NCI-H748 (cell line): ENCODE data around the gene STX16.

ENCODE experiments used
- DNase-seq: peaks from one replicate; lab custom pipeline; 2025; ENCODE audit not compliant: unreplicated experiment; lab: John Stamatoyannopoulos, UW

STX16 gene

GRCh38 chr20:58618351-58619076, 32.6 kb upstream of the STX16 start:
- no peak for DNase-seq

GRCh38 chr20:58619077-58619863, 31.8 kb upstream of the STX16 start:
- DNase-seq: peak; percentile 21

GRCh38 chr20:58619864-58620431, 31.1 kb upstream of the STX16 start:
- DNase-seq: peak; percentile 19

- no peak for DNase-seq
These were observed 29.1 kb upstream of the STX16 start for GRCh38 chr20:58621906-58622548.

GRCh38 chr20:58622671-58623578, 28.2 kb upstream of the STX16 start:
- DNase-seq: no peak

- no peak for DNase-seq
These were observed 27.3 kb upstream of the STX16 start for GRCh38 chr20:58623579-58624473.

- DNase-seq: no peak
These were observed 26.4 kb upstream of the STX16 start for GRCh38 chr20:58624687-58625086.

- no peak for DNase-seq
These were observed 25.5 kb upstream of the STX16 start for GRCh38 chr20:58625585-58625984.

GRCh38 chr20:58626051-58626450, 25.0 kb upstream of the STX16 start:
- DNase-seq: no peak

- no peak for DNase-seq
These were observed 23.6 kb upstream of the STX16 start for GRCh38 chr20:58627212-58628072.

- no peak for DNase-seq
These were observed 22.4 kb upstream of the STX16 start for GRCh38 chr20:58628491-58629214.

- DNase-seq: no peak
These were observed 21.9 kb upstream of the STX16 start for GRCh38 chr20:58629215-58629580.

GRCh38 chr20:58630063-58630462, 21.0 kb upstream of the STX16 start:
- no peak for DNase-seq

- no peak for DNase-seq
These were observed 17.7 kb upstream of the STX16 start for GRCh38 chr20:58633161-58634053.

GRCh38 chr20:58634059-58634458, 17.0 kb upstream of the STX16 start:
- no peak for DNase-seq

- no peak for DNase-seq
These were observed 16.4 kb upstream of the STX16 start for GRCh38 chr20:58634521-58635278.
